Spleen (tissue), 7 donors: ENCODE data around the gene SENP1.

Experiments used
- CTCF ChIP-seq, 11 experiments: fragments of 200-600 bp in 7 of 11; fragments of 450-650 bp in 4 of 11; sonication (generic) in 4 of 11; IDR thresholded peaks in 8 of 11; conservative IDR thresholded peaks in 3 of 11; 1 replicate in 7 of 11; 2 replicates in 4 of 11; pipeline versions ENCODE4 v1.4.0 to v1.8.0; 2016 to 2021; ENCODE audit warnings: antibody characterized with exemption in 11 of 11, inconsistent platforms in 4 of 11, mild to moderate bottlenecking in 1 of 11
- POLR2AphosphoS5 ChIP-seq, 3 donors: sonication (generic); formaldehyde crosslinking; IDR thresholded peaks; one replicate each; pipeline ENCODE4 v1.5.1; 2017; ENCODE audit warnings: antibody characterized with exemption in 3 of 3
- donor health status: DM: no; HTN: no; CAD: no; lungs with moderate emphysema.
- donor health status: DM: no; HTN: no; CAD: no.
- donor health status: DM: no; HTN: no; CAD: no.

DNA sequence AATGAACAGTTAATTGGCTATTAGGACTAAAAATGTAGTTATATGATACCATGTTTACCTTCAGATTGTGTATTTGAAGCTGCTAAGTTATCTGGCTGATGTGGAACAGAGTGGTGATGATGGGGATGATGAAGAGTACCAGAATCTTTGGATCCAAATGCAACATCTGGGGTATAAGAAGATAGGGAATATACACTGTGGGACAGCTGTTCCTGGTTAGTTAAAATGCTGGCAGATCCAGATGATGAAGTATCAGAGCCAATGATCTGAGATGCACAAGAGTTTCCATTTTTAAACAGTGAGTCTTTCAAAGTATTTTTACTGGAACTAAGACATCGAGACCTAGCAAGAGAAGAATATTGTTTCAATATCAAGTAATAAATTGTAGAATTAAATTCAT is 31.6 kb downstream of the SENP1 start:
- TF ChIP-seq CTCF (IDR thresholded peaks at IDR 0.05 in 8 of 11, conservative IDR thresholded peaks at IDR 0.05 in 3 of 11) (no peak), POLR2AphosphoS5 (IDR thresholded peaks at IDR 0.05) (no peak)
